Measurements from ENCODE around the gene ELFN1.

Gene ELFN1

GRCh38 chr7:1677206-1678080, 7.4 kb downstream of the ELFN1 start:
- H3K4me3 ChIP-seq (ENCODE audit: low read depth, low read length): no peak overlapping the region
- TF ChIP-seq CTCF (IDR thresholded peaks at IDR 0.05; ENCODE audit: low read depth, low read length): no peak
- no peak for TF ChIP-seq POLR2A (IDR thresholded peaks at IDR 0.05; ENCODE audit: extremely low read depth, insufficient read length)
- TF ChIP-seq MAX (IDR thresholded peaks at IDR 0.05; ENCODE audit: low read depth, low read length): no peak
- DNase-seq (ENCODE audit: low read depth): no peak

- no peak for DNase-seq (ENCODE audit: low read depth)
- no peak overlapping the region for H3K4me3 ChIP-seq (ENCODE audit: low read depth, low read length)
- TF ChIP-seq POLR2A (IDR thresholded peaks at IDR 0.05; ENCODE audit: extremely low read depth, insufficient read length) (no peak), MYC (IDR thresholded peaks at IDR 0.05; ENCODE audit: low read depth, low read length) (no peak), MAX (IDR thresholded peaks at IDR 0.05; ENCODE audit: low read depth, low read length) (no peak), CTCF (IDR thresholded peaks at IDR 0.05; ENCODE audit: low read depth, low read length) (no peak)
Observed at GRCh38 chr7:1678081-1678543, 8.0 kb downstream of the ELFN1 start.

GRCh38 chr7:1678571-1679325, 8.7 kb downstream of the ELFN1 start:
- H3K4me3 ChIP-seq (ENCODE audit: low read depth, low read length): no peak overlapping the region
- no peak for DNase-seq (ENCODE audit: low read depth)
- no peak for TF ChIP-seq MYC (IDR thresholded peaks at IDR 0.05; ENCODE audit: low read depth, low read length)
- no peak for TF ChIP-seq CTCF (IDR thresholded peaks at IDR 0.05; ENCODE audit: low read depth, low read length)
- TF ChIP-seq MAX (IDR thresholded peaks at IDR 0.05; ENCODE audit: low read depth, low read length): no peak
- TF ChIP-seq POLR2A (IDR thresholded peaks at IDR 0.05; ENCODE audit: extremely low read depth, insufficient read length): no peak

GRCh38 chr7:1679326-1679965, 9.4 kb downstream of the ELFN1 start:
- no peak overlapping the region for H3K4me3 ChIP-seq (ENCODE audit: low read depth, low read length)
- TF ChIP-seq CTCF (IDR thresholded peaks at IDR 0.05; ENCODE audit: low read depth, low read length): no peak
- TF ChIP-seq MAX (IDR thresholded peaks at IDR 0.05; ENCODE audit: low read depth, low read length): no peak
- TF ChIP-seq POLR2A (IDR thresholded peaks at IDR 0.05; ENCODE audit: extremely low read depth, insufficient read length): no peak
- TF ChIP-seq MYC (IDR thresholded peaks at IDR 0.05; ENCODE audit: low read depth, low read length): no peak
- no peak for DNase-seq (ENCODE audit: low read depth)

GRCh38 chr7:1679966-1680730, 10.1 kb downstream of the ELFN1 start:
- no peak for DNase-seq (ENCODE audit: low read depth)
- TF ChIP-seq CTCF (IDR thresholded peaks at IDR 0.05; ENCODE audit: low read depth, low read length) (no peak), POLR2A (IDR thresholded peaks at IDR 0.05; ENCODE audit: extremely low read depth, insufficient read length) (no peak)
- no peak overlapping the region for H3K4me3 ChIP-seq (ENCODE audit: low read depth, low read length)
